ENCODE results near the gene EDARADD. TPM values are rescaled to one million over a fixed set of nuclear protein-coding genes. Genes with fewer than 3 reads are reported as not detected.

Gene EDARADD
- total and polyA plus RNA-seq, 8 donors: 0.73 to 7.5 (median 4.5) TPM

DNA sequence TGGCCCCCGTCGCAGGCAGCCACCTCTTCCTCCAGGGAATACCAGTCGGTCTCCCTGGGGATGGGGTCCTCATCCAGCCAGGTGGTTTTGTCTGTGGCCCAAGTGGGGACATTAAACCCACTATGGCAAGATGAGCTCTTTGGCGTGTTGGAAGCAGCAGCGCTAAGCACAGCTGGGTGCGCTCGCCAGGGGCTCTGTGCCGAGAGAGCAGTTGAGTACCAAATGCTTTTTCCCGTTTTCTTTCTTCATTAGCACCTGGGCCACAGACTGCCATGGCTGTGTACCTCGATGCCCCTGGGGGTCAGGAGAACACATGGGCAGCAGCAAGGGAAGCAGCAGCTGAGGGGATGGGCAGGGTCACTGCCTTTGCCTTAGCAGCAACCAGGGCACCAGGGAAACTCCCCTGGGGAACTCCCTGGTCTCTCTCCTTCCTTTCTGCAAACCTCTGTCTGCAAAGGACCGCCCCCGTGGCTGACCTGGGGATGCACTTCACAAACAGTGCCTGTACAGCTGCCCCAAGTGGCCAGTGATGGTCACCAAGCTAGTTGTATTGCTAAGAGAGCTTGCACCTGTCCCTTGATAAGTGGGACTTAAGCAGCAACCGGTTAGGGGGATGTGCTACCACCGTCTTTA, 31.1 kb downstream of the EDARADD start:
- H3K4me3 ChIP-seq: no peak overlapping the region
- DNase-seq: no peak
- intact Hi-C loops (cut with DNase I): no loop called here
- TF ChIP-seq, protein P1, sequence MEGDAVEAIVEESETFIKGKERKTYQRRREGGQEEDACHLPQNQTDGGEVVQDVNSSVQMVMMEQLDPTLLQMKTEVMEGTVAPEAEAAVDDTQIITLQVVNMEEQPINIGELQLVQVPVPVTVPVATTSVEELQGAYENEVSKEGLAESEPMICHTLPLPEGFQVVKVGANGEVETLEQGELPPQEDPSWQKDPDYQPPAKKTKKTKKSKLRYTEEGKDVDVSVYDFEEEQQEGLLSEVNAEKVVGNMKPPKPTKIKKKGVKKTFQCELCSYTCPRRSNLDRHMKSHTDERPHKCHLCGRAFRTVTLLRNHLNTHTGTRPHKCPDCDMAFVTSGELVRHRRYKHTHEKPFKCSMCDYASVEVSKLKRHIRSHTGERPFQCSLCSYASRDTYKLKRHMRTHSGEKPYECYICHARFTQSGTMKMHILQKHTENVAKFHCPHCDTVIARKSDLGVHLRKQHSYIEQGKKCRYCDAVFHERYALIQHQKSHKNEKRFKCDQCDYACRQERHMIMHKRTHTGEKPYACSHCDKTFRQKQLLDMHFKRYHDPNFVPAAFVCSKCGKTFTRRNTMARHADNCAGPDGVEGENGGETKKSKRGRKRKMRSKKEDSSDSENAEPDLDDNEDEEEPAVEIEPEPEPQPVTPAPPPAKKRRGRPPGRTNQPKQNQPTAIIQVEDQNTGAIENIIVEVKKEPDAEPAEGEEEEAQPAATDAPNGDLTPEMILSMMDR (IDR thresholded peaks at IDR 0.05): no peak
- H3K27me3 ChIP-seq: no peaks in the 10 kb centered on the region
- no peaks in the 10 kb centered on the region for H3K9me3 ChIP-seq
- H3K36me3 ChIP-seq: no peaks in the 10 kb centered on the region
- no peak for ATAC-seq
- no peak overlapping the region for H3K27ac ChIP-seq
- H3K4me1 ChIP-seq: no peaks in the 10 kb centered on the region

DNA sequence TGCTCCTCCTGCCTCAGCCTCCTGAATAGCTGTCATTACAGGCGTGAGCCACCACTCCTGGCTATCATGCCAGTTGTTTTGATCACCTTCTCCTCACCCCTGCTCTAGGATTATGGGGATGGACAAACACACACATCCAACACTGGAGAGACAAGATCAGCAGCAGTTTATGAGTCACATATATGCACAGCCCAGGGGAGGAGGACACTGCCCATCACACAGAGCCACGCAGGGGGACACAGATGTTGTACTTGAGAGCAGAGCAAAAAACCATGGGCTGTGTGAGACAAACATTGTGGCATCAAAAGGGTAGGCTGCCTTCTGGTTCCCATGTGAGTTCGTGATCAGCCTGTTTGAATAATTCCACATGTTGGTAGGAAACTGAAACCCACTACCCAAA, 32.1 kb downstream of the EDARADD start:
- DNase-seq: no peak
- intact Hi-C loops (cut with DNase I): no loop called here
- no peaks in the 10 kb centered on the region for H3K27me3 ChIP-seq
- no peaks in the 10 kb centered on the region for H3K4me1 ChIP-seq
- H3K4me3 ChIP-seq: no peak overlapping the region
- no peak for ATAC-seq
- H3K9me3 ChIP-seq: no peaks in the 10 kb centered on the region
- H3K27ac ChIP-seq: no peak overlapping the region
- TF ChIP-seq, protein P1 (IDR thresholded peaks at IDR 0.05): no peak
- no peaks in the 10 kb centered on the region for H3K36me3 ChIP-seq

DNA sequence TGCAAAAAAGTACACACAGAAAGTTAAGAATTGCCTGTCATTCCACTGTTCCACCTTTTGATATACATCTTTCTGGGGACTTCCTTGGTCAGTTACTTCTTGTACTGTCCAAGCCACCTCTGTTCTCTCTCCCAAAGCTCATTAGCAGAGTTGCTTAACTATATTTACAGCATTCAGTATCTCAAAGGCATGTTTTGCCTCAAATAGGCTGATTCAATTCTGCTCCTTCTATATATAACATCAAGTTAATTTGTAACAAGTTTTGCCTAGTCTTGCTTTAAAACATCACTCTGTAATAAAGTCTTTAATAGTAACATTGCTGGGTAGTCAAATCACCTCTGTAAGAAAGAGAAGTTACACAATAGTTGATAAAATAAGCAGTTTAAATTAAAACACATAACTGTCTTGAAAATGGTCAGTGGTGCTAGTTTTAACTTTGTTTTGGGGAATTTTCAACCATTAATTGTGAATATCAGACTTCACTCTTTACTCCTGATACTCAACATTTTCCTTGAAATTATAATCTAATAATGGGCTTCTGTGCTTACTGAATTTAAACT, 35.7 kb downstream of the EDARADD start:
- H3K9me3 ChIP-seq: no peaks in the 10 kb centered on the region
- ATAC-seq (no peak), DNase-seq (no peak)
- intact Hi-C loops (cut with DNase I): no loop called here
- H3K4me1 ChIP-seq: no peaks in the 10 kb centered on the region
- H3K4me3 ChIP-seq: no peak overlapping the region
- H3K27me3 ChIP-seq: no peaks in the 10 kb centered on the region
- no peaks in the 10 kb centered on the region for H3K36me3 ChIP-seq
- TF ChIP-seq, protein P1 (IDR thresholded peaks at IDR 0.05): no peak
- H3K27ac ChIP-seq: no peak overlapping the region

DNA sequence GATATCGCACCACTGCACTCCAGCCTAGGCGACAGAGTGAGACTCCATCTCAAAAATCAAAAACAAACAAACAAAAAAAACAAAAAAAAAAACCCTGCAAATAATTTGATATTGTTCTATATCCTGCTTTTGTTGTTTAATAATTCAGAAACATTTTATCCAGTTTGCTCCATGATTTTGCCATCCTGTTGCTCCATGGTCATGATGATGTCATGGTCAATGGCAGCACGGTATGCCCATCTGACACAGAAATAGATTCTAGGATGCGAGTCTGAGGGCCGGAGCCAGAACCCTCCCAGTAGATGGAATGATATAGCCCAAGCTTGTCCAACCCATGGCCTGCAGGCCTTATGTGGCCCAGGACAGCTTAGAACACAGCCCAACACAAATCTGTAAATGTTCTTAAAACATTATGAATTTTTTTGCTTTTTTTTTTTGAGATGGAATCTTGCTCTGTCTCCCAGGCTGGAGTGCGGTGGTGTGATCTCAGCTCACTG, 39.8 kb downstream of the EDARADD start:
- intact Hi-C loops (cut with DNase I): no loop called here
- DNase-seq (no peak), ATAC-seq (no peak)
- H3K27ac ChIP-seq: no peak overlapping the region
- H3K4me3 ChIP-seq: no peak overlapping the region
- H3K4me1 ChIP-seq: no peaks in the 10 kb centered on the region
- H3K9me3 ChIP-seq: no peaks in the 10 kb centered on the region
- no peaks in the 10 kb centered on the region for H3K27me3 ChIP-seq
- H3K36me3 ChIP-seq: no peaks in the 10 kb centered on the region
- TF ChIP-seq, protein P1 (IDR thresholded peaks at IDR 0.05): no peak

DNA sequence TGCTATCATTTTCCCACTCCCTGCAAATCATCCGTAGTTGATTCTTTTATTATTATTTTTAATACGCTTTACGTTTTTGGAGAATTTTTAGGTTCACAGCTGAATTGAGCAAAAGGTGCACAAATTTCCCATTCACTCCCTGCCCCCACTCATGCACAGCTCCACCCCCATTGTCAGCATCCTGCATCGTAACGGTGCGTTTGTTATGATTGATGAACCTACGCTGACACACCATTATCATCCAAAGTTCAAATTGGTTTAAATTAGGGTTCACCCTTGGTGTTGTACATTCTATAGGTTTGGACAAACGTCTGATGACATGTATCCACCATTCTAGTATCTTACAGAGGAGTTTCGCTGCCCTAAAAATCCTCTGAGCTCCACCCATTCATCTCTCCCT, 44.5 kb downstream of the EDARADD start:
- H3K27me3 ChIP-seq: no peaks in the 10 kb centered on the region
- intact Hi-C loops (cut with DNase I): no loop called here

More for the DNA sequence above, 44.5 kb downstream of the EDARADD start:
- Histone ChIP-seq H3K4me1 (no peaks in the 10 kb centered on the region), H3K27ac (no peak overlapping the region), H3K4me3 (no peak overlapping the region), H3K36me3 (no peaks in the 10 kb centered on the region), H3K9me3 (peaks cover 0 to 3% of the 10 kb centered on the region in 2 donors)
- no peak for ATAC-seq
- no peak for DNase-seq
- TF ChIP-seq, protein P1 (IDR thresholded peaks at IDR 0.05): no peak

All from left lung (tissue), 10 donors.